Measurements from ENCODE around the gene SLC16A2.
"Not testable (repeated sequence)": the region's sequence is repeated elsewhere in the genome, so short reads cannot be mapped to it uniquely, and the experiment has no call there.

The SLC16A2 gene

GRCh38 chrX:74452199-74452481 lies 30.8 kb downstream of the SLC16A2 start:
- H3K4me3 Mint-ChIP-seq, result no peak overlapping the region
- no peak overlapping the region for H3K27ac Mint-ChIP-seq

DNA sequence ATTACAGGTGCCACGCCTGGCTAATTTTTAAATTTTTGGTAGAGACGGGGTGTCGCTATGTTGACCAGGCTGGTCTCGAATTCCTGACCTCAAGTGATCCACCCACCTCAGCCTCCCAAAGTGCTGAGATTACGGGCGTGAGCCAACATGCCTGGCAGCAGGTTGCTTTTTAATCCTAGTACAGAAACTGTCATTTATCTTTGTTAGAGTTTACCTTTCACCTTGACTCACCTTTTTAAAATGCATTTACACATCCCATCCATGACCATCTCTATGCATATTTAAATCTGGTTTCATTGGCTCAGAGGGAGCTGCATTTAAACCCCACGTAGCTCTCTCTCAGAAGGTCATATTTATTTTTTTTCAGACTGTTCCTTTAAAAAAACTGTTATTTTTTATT lies 31.9 kb downstream of the SLC16A2 start:
- Mint-ChIP-seq H3K4me3 (no peak overlapping the region), H3K27me3 (ENCODE audit: low read depth) (no peaks in the 10 kb centered on the region), H3K36me3 (ENCODE audit: low read depth) (no peaks in the 10 kb centered on the region), H3K27ac (no peak overlapping the region), H3K9me3 (no peaks in the 10 kb centered on the region), H3K4me1 (ENCODE audit: low read depth) (peaks cover 4% of the 10 kb centered on the region)
- DNase-seq (ENCODE audit: low spot score), result no peak

More at GRCh38 chrX:74452199-74452481, 30.8 kb downstream of the SLC16A2 start:
- no peak for DNase-seq (ENCODE audit: low spot score)
- H3K27me3 Mint-ChIP-seq (ENCODE audit: low read depth), result no peaks in the 10 kb centered on the region
- H3K4me1 Mint-ChIP-seq (ENCODE audit: low read depth), result peaks cover 4% of the 10 kb centered on the region
- H3K36me3 Mint-ChIP-seq (ENCODE audit: low read depth), result no peaks in the 10 kb centered on the region
- H3K9me3 Mint-ChIP-seq, result no peaks in the 10 kb centered on the region

GRCh38 chrX:74454233-74454632 lies 32.9 kb downstream of the SLC16A2 start:
- not testable (repeated sequence) for H3K36me3 Mint-ChIP-seq (ENCODE audit: low read depth)

DNA sequence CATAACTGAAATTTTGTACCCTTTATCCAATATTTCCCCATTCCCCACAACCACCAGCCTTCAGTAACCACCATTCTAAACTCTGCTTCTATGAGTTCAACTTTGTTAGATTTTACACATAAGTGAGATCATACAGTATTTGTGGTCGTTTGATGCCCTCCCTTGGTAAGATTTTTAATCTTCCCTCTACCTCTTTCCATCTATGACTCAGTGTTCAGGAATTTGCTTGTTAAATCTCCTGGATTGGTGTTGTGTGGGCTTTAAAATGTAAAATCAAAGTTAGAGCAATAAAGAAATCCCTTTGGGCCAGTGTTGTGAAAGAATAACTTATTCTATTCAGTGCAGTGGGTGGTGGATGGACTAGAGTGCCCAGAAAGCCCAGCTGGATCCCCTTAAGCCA lies 37.4 kb downstream of the SLC16A2 start:
- Mint-ChIP-seq H3K27me3 (ENCODE audit: low read depth) (no peaks in the 10 kb centered on the region), H3K4me3 (no peak overlapping the region), H3K27ac (no peak overlapping the region), H3K36me3 (ENCODE audit: low read depth) (no peaks in the 10 kb centered on the region), H3K9me3 (no peaks in the 10 kb centered on the region), H3K4me1 (ENCODE audit: low read depth) (no peaks in the 10 kb centered on the region)
- DNase-seq (ENCODE audit: low spot score), result no peak

More at GRCh38 chrX:74454233-74454632, 32.9 kb downstream of the SLC16A2 start:
- not testable (repeated sequence) for DNase-seq (ENCODE audit: low spot score); H3K27ac Mint-ChIP-seq; H3K4me1 Mint-ChIP-seq (ENCODE audit: low read depth); H3K9me3 Mint-ChIP-seq; H3K27me3 Mint-ChIP-seq (ENCODE audit: low read depth); H3K4me3 Mint-ChIP-seq

- no peak for DNase-seq (ENCODE audit: low spot score)
- H3K4me1 Mint-ChIP-seq (ENCODE audit: low read depth), result no peaks in the 10 kb centered on the region
- H3K36me3 Mint-ChIP-seq (ENCODE audit: low read depth), result no peaks in the 10 kb centered on the region
- no peaks in the 10 kb centered on the region for H3K9me3 Mint-ChIP-seq
- H3K27ac Mint-ChIP-seq, result no peak overlapping the region
- no peaks in the 10 kb centered on the region for H3K27me3 Mint-ChIP-seq (ENCODE audit: low read depth)
- no peak overlapping the region for H3K4me3 Mint-ChIP-seq
Observed at GRCh38 chrX:74461384-74461783, 40.1 kb downstream of the SLC16A2 start.

GRCh38 chrX:74464722-74465121 lies 43.4 kb downstream of the SLC16A2 start:
- Mint-ChIP-seq H3K4me1 (ENCODE audit: low read depth) (no peaks in the 10 kb centered on the region), H3K4me3 (no peak overlapping the region), H3K9me3 (no peaks in the 10 kb centered on the region), H3K36me3 (ENCODE audit: low read depth) (no peaks in the 10 kb centered on the region), H3K27me3 (ENCODE audit: low read depth) (no peaks in the 10 kb centered on the region), H3K27ac (no peak overlapping the region)
- no peak for DNase-seq (ENCODE audit: low spot score)

DNA sequence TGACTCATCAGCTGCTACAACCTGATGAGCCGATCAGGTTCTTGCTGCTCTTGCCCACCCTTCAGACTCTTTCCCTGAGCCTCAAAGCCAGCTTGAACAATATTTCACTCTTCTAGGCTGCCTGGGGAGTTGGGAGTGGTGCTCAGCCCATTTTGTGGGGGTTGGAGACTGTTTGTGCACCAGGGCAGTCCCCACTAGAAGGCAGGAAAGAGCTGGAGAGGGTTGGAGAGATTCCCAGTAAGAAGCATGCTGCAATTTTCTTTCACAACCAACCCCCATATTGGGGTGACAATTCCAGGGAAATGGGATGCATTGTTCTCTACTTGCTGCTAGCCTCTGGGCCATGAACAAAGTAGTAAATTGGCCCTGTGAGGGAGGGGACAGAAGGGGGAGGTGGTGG lies 44.1 kb downstream of the SLC16A2 start:
- no peaks in the 10 kb centered on the region for H3K4me1 Mint-ChIP-seq (ENCODE audit: low read depth)
- no peak overlapping the region for H3K4me3 Mint-ChIP-seq
- DNase-seq (ENCODE audit: low spot score), result no peak
- H3K27ac Mint-ChIP-seq, result no peak overlapping the region
- no peaks in the 10 kb centered on the region for H3K9me3 Mint-ChIP-seq
- no peaks in the 10 kb centered on the region for H3K27me3 Mint-ChIP-seq (ENCODE audit: low read depth)
- no peaks in the 10 kb centered on the region for H3K36me3 Mint-ChIP-seq (ENCODE audit: low read depth)

DNA sequence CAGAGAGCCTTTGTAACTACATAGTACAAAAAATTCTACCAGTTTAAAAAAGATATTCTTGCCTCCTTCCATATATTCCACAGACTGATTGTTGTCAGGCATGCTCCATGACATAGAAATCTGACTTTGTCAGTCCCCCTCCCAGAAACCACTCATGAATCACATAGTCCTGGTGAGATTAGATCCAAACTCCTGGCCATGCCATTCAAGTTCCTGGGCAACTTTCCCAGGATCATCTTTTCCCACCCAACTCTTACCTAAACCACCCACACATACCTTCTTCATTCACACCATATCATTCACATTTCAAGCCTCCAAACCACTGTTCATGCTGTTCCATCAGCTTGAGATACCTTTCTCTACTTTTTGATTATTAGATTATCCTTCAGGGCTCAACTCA lies 46.4 kb downstream of the SLC16A2 start:
- Mint-ChIP-seq H3K27ac (no peak overlapping the region), H3K4me3 (no peak overlapping the region), H3K9me3 (no peaks in the 10 kb centered on the region), H3K4me1 (ENCODE audit: low read depth) (no peaks in the 10 kb centered on the region), H3K36me3 (ENCODE audit: low read depth) (no peaks in the 10 kb centered on the region), H3K27me3 (ENCODE audit: low read depth) (no peaks in the 10 kb centered on the region)
- no peak for DNase-seq (ENCODE audit: low spot score)

DNA sequence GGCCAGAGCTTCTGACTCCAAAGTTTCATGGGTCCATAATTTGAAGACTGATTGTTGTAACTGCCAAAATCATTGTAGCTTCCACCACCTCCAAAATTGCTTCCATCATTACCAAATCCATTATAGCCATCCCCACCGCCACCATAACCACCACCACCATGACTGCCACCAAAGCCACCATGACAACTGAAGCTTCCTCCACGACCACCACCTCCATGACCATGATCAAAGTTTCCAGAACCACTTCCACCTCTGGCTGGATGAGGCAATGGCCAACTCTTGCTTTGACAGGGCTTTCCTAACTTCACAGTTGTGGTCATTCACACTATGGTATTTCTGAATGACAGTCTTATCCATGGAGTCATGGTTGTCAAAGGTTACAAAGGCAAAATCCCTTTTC lies 51.8 kb downstream of the SLC16A2 start:
- not testable (repeated sequence) for DNase-seq (ENCODE audit: low spot score); H3K4me3 Mint-ChIP-seq; H3K36me3 Mint-ChIP-seq (ENCODE audit: low read depth); H3K27ac Mint-ChIP-seq; H3K4me1 Mint-ChIP-seq (ENCODE audit: low read depth); H3K27me3 Mint-ChIP-seq (ENCODE audit: low read depth); H3K9me3 Mint-ChIP-seq

DNA sequence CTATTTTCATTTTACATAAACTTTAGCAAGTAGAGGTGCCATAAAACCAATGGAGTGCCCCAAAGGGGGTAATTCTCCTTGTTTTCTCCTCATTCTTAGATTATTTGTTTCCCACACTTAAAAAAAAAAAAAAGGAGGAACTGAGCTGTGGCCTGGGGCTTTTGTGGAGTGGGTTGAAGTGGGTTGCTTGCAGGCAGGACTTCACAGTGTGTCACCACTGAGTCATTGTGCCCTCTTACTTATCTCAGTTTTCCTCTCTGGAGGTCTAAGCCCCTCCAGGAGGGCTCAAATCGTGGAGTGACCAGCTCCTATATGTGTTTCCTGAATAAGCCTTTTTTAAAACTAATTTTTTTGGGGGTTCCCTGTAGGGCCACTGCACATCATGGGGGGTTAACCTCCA lies 69.0 kb downstream of the SLC16A2 start:
- DNase-seq (ENCODE audit: low spot score), result no peak
- no peaks in the 10 kb centered on the region for H3K36me3 Mint-ChIP-seq (ENCODE audit: low read depth)
- H3K4me3 Mint-ChIP-seq, result no peak overlapping the region
- H3K27ac Mint-ChIP-seq, result no peak overlapping the region
- H3K4me1 Mint-ChIP-seq (ENCODE audit: low read depth), result no peaks in the 10 kb centered on the region
- no peaks in the 10 kb centered on the region for H3K9me3 Mint-ChIP-seq
- no peaks in the 10 kb centered on the region for H3K27me3 Mint-ChIP-seq (ENCODE audit: low read depth)

GRCh38 chrX:74492720-74493201 lies 71.5 kb downstream of the SLC16A2 start:
- no peaks in the 10 kb centered on the region for H3K27me3 Mint-ChIP-seq (ENCODE audit: low read depth)
- H3K36me3 Mint-ChIP-seq (ENCODE audit: low read depth), result no peaks in the 10 kb centered on the region
- no peak for DNase-seq (ENCODE audit: low spot score)
- no peaks in the 10 kb centered on the region for H3K4me1 Mint-ChIP-seq (ENCODE audit: low read depth)
- no peak overlapping the region for H3K4me3 Mint-ChIP-seq
- no peak overlapping the region for H3K27ac Mint-ChIP-seq
- no peaks in the 10 kb centered on the region for H3K9me3 Mint-ChIP-seq

DNA sequence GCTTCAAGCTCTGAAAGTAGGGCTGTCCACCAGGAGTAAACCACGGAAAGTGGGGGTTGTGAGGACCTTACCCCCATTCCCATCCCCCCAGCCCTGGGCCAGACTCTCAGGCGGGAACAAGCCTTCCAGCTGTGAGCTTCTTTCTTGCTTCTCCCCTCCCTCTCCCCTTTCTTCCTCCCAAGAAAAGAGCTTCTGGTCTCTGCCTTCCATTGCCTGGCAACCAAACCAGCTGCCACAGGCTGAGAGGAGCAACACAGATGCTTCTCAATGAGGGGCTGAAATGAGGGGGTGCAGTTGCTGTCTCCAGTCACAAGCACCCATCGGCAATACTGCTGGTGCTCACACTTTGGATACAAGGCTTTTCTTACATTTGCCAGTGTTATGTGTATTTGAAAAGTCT lies 72.5 kb downstream of the SLC16A2 start:
- Mint-ChIP-seq H3K36me3 (ENCODE audit: low read depth) (no peaks in the 10 kb centered on the region), H3K4me1 (ENCODE audit: low read depth) (no peaks in the 10 kb centered on the region), H3K4me3 (no peak overlapping the region), H3K9me3 (no peaks in the 10 kb centered on the region), H3K27me3 (ENCODE audit: low read depth) (no peaks in the 10 kb centered on the region), H3K27ac (no peak overlapping the region)
- DNase-seq (ENCODE audit: low spot score), result no peak

DNA sequence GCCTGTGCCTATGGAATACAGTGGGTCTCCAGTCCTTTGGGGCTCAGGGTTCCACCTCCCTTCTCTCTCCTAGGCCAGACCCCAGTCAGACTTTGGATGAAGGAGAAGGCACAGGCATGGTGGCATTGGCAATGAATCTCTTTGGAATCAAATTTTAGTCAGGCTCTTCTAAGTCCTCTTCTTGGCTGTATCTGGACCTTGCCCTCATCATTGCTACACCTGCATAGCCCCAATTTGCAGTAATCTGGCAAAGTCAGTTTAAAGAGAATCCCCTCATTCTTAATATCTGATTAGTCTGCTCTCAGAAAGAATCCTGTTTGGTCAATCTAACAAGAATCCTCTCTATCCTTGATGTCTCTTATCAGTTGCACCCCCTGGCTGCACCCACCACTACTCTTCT lies 77.6 kb downstream of the SLC16A2 start:
- H3K4me3 Mint-ChIP-seq, result no peak overlapping the region
- no peak overlapping the region for H3K27ac Mint-ChIP-seq
- no peak for DNase-seq (ENCODE audit: low spot score)
- H3K4me1 Mint-ChIP-seq (ENCODE audit: low read depth), result no peaks in the 10 kb centered on the region
- no peaks in the 10 kb centered on the region for H3K27me3 Mint-ChIP-seq (ENCODE audit: low read depth)
- H3K36me3 Mint-ChIP-seq (ENCODE audit: low read depth), result no peaks in the 10 kb centered on the region
- no peaks in the 10 kb centered on the region for H3K9me3 Mint-ChIP-seq

- Mint-ChIP-seq H3K27me3 (ENCODE audit: low read depth) (no peaks in the 10 kb centered on the region), H3K4me1 (ENCODE audit: low read depth) (no peaks in the 10 kb centered on the region), H3K36me3 (ENCODE audit: low read depth) (no peaks in the 10 kb centered on the region), H3K27ac (no peak overlapping the region), H3K4me3 (no peak overlapping the region), H3K9me3 (no peaks in the 10 kb centered on the region)
- no peak for DNase-seq (ENCODE audit: low spot score)
Observed at GRCh38 chrX:74500067-74500466, 78.8 kb downstream of the SLC16A2 start.

- Mint-ChIP-seq H3K27ac (no peak overlapping the region), H3K27me3 (ENCODE audit: low read depth) (no peaks in the 10 kb centered on the region), H3K4me1 (ENCODE audit: low read depth) (no peaks in the 10 kb centered on the region), H3K9me3 (no peaks in the 10 kb centered on the region), H3K4me3 (no peak overlapping the region), H3K36me3 (ENCODE audit: low read depth) (no peaks in the 10 kb centered on the region)
- no peak for DNase-seq (ENCODE audit: low spot score)
Observed at GRCh38 chrX:74500555-74500954, 79.3 kb downstream of the SLC16A2 start.
